SK-N-MC (cell line): ENCODE data around the gene PFKFB3.

Source experiments
- DNase-seq: peaks from one replicate; pipeline ENCODE4 v3.0.0-alpha.2; 2011; ENCODE audit warnings: low read depth, low spot score
- H3K27ac ChIP-seq: fragments of 200-600 bp; sonication (generic); 2 replicates; pipeline ENCODE4 v1.5.1; 2016; ENCODE audit warnings: mixed run types
- H3K36me3 ChIP-seq: fragments of 200-600 bp; sonication (generic); 2 replicates; pipeline ENCODE4 v1.6.1; 2017; ENCODE audit warnings: antibody characterized with exemption, low read length, mixed read lengths; ENCODE audit not compliant: insufficient read depth
- H3K4me3 ChIP-seq: fragments of 200-600 bp; sonication (generic); 2 replicates; pipeline ENCODE4 v1.5.1; 2016
- H3K9ac ChIP-seq: fragments of 200-600 bp; sonication (generic); 2 replicates; pipeline ENCODE4 v1.8.0; 2017; ENCODE audit warnings: mixed run types, mixed read lengths; ENCODE audit not compliant: insufficient read length
- H3K9me3 ChIP-seq: fragments of 200-600 bp; sonication (generic); 2 replicates; pipeline ENCODE4 v1.6.1; 2017; ENCODE audit warnings: low read depth, mild to moderate bottlenecking, antibody characterized with exemption, low read length, moderate library complexity, mixed read lengths
- EZH2 ChIP-seq: fragments of 200-600 bp; sonication (generic); IDR thresholded peaks from one replicate; pipeline ENCODE4 v1.6.1; 2017; ENCODE audit warnings: antibody characterized with exemption
- FOXP2 ChIP-seq: optimal IDR thresholded peaks from 2 replicates; pipeline ENCODE3; 2011; ENCODE audit warnings: mild to moderate bottlenecking, moderate library complexity; ENCODE audit not compliant: insufficient read depth; ENCODE audit errors: extremely low read length, control extremely low read depth
- POLR2AphosphoS5 ChIP-seq: IDR thresholded peaks from 2 replicates; pipeline ENCODE4 v1.6.1; 2012; ENCODE audit warnings: mild to moderate bottlenecking, low read depth, low read length, borderline replicate concordance

The PFKFB3 gene

GRCh38 chr10:6298428-6298827 lies 95.7 kb downstream of the PFKFB3 start:
- Histone ChIP-seq H3K4me3 (no peak overlapping the region), H3K9me3 (no peaks in the 10 kb centered on the region), H3K9ac (no peak overlapping the region), H3K27ac (no peak overlapping the region), H3K36me3 (no peaks in the 10 kb centered on the region)
- no peak for TF ChIP-seq FOXP2
- no peak for TF ChIP-seq POLR2AphosphoS5
- TF ChIP-seq EZH2 = no peak
- no peak for DNase-seq

- no peak overlapping the region for H3K27ac ChIP-seq
Measured at GRCh38 chr10:6299234-6299633, 96.5 kb downstream of the PFKFB3 start.

DNA sequence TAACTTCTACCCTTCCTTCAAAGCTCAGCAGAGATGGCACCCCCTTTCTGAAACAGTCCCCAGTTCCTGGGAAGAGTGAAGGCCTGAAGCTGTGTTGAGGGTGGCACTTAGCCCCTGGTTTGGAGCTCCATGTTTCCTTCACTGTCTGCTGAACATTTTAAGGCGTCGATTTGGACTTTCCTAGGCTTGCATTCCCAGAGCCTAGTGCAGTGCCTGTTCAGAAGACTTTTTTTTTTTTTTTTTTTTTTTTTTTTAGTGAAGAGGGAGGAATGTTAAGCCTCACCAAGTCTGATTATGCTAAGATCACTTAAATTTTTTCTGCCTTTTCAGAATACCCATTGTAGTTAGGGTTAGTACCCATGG lies 97.0 kb downstream of the PFKFB3 start:
- Histone ChIP-seq H3K9me3 (no peaks in the 10 kb centered on the region), H3K36me3 (no peaks in the 10 kb centered on the region), H3K4me3 (no peak overlapping the region), H3K27ac (no peak overlapping the region), H3K9ac (no peak overlapping the region)
- TF ChIP-seq FOXP2 = no peak
- TF ChIP-seq POLR2AphosphoS5 = no peak
- TF ChIP-seq EZH2 = no peak
- no peak for DNase-seq

More at GRCh38 chr10:6299234-6299633, 96.5 kb downstream of the PFKFB3 start:
- no peaks in the 10 kb centered on the region for H3K36me3 ChIP-seq
- H3K9me3 ChIP-seq = no peaks in the 10 kb centered on the region
- H3K4me3 ChIP-seq = no peak overlapping the region
- no peak for DNase-seq
- no peak for TF ChIP-seq EZH2
- TF ChIP-seq FOXP2 = no peak
- no peak for TF ChIP-seq POLR2AphosphoS5
- H3K9ac ChIP-seq = no peak overlapping the region

DNA sequence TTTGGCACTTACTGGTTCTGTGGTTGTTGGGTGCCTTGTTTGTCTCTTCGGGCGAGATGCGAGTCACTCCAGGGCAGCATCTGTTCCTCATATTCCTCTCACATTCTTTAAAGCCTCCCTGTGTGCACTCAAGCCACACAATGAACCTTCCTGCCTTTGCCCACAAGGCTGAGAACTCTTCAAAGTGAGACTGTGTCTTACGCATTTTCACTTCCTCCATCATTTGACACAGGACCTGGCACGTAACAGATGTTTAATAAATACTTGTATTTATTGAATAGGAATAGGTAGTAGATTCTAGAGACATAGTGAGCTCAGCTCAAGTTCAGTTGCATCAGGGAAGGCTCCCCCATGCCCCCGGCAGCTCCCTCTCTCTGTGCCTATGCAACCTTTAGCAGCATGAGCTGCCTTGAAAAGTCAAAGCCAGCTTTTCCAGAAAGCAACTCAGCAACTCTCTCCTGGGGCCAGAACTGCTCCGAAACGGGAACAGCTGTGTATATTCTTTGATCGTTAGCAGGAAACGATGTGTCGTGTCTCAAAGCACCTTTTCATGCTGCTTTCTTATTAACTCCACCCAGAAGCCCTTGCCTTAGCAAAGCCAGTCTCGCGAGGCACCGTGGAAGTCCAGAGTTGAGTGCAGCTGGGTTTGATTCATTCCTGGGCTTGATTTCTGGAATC lies 97.5 kb downstream of the PFKFB3 start:
- no peaks in the 10 kb centered on the region for H3K9me3 ChIP-seq
- no peak overlapping the region for H3K9ac ChIP-seq
- no peak for DNase-seq
- no peaks in the 10 kb centered on the region for H3K36me3 ChIP-seq
- no peak for TF ChIP-seq FOXP2
- TF ChIP-seq EZH2 = no peak
- no peak for TF ChIP-seq POLR2AphosphoS5
- peak overlapping the region; percentile 42; the same call in 1 of the 2 replicates for H3K27ac ChIP-seq
- H3K4me3 ChIP-seq = peak overlapping the region; percentile 42

- H3K9ac ChIP-seq = no peak overlapping the region
Measured at GRCh38 chr10:6300784-6301460, 98.2 kb downstream of the PFKFB3 start.

DNA sequence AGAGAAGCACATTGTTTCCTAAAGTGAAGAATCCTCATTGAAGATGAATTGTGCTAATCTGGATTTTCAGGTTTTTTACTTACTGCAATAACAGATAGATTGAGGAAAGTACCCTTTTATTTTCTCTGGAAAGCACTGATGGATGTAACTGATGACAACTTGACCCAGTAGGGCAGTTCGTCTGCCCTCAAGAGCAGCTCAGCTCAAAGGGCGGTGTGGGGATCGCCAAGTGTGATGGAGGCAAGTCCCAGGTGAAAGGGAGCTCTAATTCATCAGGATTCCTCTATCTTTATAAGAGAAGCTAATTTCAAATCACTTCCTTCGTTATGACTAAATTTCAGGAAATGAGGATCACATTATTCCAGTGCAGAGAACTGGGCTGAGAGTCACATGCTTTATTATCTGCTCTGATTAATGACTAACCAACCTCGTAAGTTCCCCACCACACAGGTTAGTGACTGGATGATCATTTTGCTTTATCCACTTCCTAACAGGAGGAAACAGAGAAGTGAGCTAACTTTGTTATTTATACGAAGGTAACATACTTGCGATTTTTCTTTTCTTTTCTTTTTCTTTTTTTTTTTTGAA lies 98.8 kb downstream of the PFKFB3 start:
- TF ChIP-seq FOXP2 = no peak
- no peak for TF ChIP-seq POLR2AphosphoS5
- no peak for TF ChIP-seq EZH2
- H3K27ac ChIP-seq = no peak overlapping the region

More at GRCh38 chr10:6300784-6301460, 98.2 kb downstream of the PFKFB3 start:
- DNase-seq = no peak
- Histone ChIP-seq H3K4me3 (no peak overlapping the region), H3K9me3 (no peaks in the 10 kb centered on the region), H3K27ac (peak overlapping the region; percentile 42; the same call in 1 of the 2 replicates), H3K36me3 (no peaks in the 10 kb centered on the region)
- TF ChIP-seq FOXP2 = no peak
- no peak for TF ChIP-seq POLR2AphosphoS5
- TF ChIP-seq EZH2 = no peak

More for the DNA sequence above, 98.8 kb downstream of the PFKFB3 start:
- no peak overlapping the region for H3K4me3 ChIP-seq
- DNase-seq = no peak
- no peak overlapping the region for H3K9ac ChIP-seq
- no peaks in the 10 kb centered on the region for H3K36me3 ChIP-seq
- no peaks in the 10 kb centered on the region for H3K9me3 ChIP-seq
